ENCODE measurements around the gene IL3. TPM values are rescaled to one million over a fixed set of nuclear protein-coding genes. Genes with fewer than 3 reads are reported as not detected.

The IL3 gene
- total RNA-seq, 1 experiment from 2014 or later, result not detected

- H3K9me3 ChIP-seq (ENCODE audit: control insufficient read depth, insufficient read depth, low read depth, low read length), result no peaks in the 10 kb centered on the region
- no TSS peak for BruUV-seq (replicated peaks)
- in situ Hi-C loops (cut with HindIII; ENCODE audit: low pct_unique_long_range_greater_than_20kb, low sequenced_read_pairs), result no loop called here
- peaks cover 2% of the 10 kb centered on the region; the same call in 1 of the 2 replicates for H3K27me3 ChIP-seq (ENCODE audit: control insufficient read depth, insufficient read depth, low read length)
- CTCF ChIA-PET, result no interaction called here
- no peaks in the 10 kb centered on the region for H3K4me1 ChIP-seq (ENCODE audit: control insufficient read depth, insufficient read depth, low read length)
- no peak overlapping the region for H3K27ac ChIP-seq (ENCODE audit: low read length)
- no peak for DNase-seq (ENCODE audit: low read depth, low spot score)
- POLR2A ChIA-PET, result no interaction called here
- TF ChIP-seq CTCF (IDR thresholded peaks at IDR 0.05), result no peak
- TF ChIP-seq SIN3A (IDR thresholded peaks at IDR 0.05; ENCODE audit: borderline replicate concordance, insufficient read depth, low read depth, low read length), result no peak
- TF ChIP-seq POLR2AphosphoS5 (IDR thresholded peaks at IDR 0.05; ENCODE audit: low read depth, low read length), result no peak
- TF ChIP-seq REST (IDR thresholded peaks at IDR 0.05; ENCODE audit: insufficient read depth in 1 of 2, low read depth in 2 of 2, low read length in 1 of 2), result no peak
- TF ChIP-seq TCF7L2 (IDR thresholded peaks at IDR 0.05; ENCODE audit: low read depth, low read length), result no peak
- intact Hi-C loops (cut with micrococcal nuclease; ENCODE audit: unreplicated experiment), result no loop called here
- ATAC-seq, result 0 out of 2 replicates have a peak, but pooled peaks have one; percentile 20
- H3K4me3 ChIP-seq (ENCODE audit: low read depth in 2 of 2, low read length in 2 of 2), result no peak overlapping the region
- no peaks in the 10 kb centered on the region for H3K36me3 ChIP-seq (ENCODE audit: control insufficient read depth, insufficient read depth, low read length)
These were observed 37.0 kb upstream of the IL3 start for GRCh38 chr5:132023258-132024116.

- POLR2A ChIA-PET, result no interaction called here
- Histone ChIP-seq H3K4me1 (ENCODE audit: control insufficient read depth, insufficient read depth, low read length) (no peaks in the 10 kb centered on the region), H3K27me3 (ENCODE audit: control insufficient read depth, insufficient read depth, low read length) (no peaks in the 10 kb centered on the region), H3K4me3 (ENCODE audit: low read depth in 2 of 2, low read length in 2 of 2) (no peak overlapping the region), H3K9me3 (ENCODE audit: control insufficient read depth, insufficient read depth, low read depth, low read length) (no peaks in the 10 kb centered on the region), H3K27ac (ENCODE audit: low read length) (no peak overlapping the region), H3K36me3 (ENCODE audit: control insufficient read depth, insufficient read depth, low read length) (no peaks in the 10 kb centered on the region)
- no peak for ATAC-seq
- no peak for TF ChIP-seq TCF7L2 (IDR thresholded peaks at IDR 0.05; ENCODE audit: low read depth, low read length)
- no peak for TF ChIP-seq REST (IDR thresholded peaks at IDR 0.05; ENCODE audit: insufficient read depth in 1 of 2, low read depth in 2 of 2, low read length in 1 of 2)
- in situ Hi-C loops (cut with HindIII; ENCODE audit: low pct_unique_long_range_greater_than_20kb, low sequenced_read_pairs), result no loop called here
- DNase-seq (ENCODE audit: low read depth, low spot score), result no peak
- no TSS peak for BruUV-seq (replicated peaks)
- CTCF ChIA-PET, result no interaction called here
- intact Hi-C loops (cut with micrococcal nuclease; ENCODE audit: unreplicated experiment), result no loop called here
These were observed 36.4 kb upstream of the IL3 start for GRCh38 chr5:132024117-132024435.

Measured in Panc1 (cell line).